Skin epidermis (tissue), 12 donors: ENCODE measurements around the gene NELFCD.

Experiments
- H3K27ac ChIP-seq, 21 experiments: fragments of 200-600 bp; sonication (generic) in 11 of 21; one replicate each; pipeline ENCODE4 v1.5.0; 2020; ENCODE audit warnings: mild to moderate bottlenecking in 3 of 21, inconsistent platforms in 2 of 21, moderate library complexity in 2 of 21
- H3K4me3 ChIP-seq, 7 experiments: fragments of 200-600 bp; sonication (generic) in 2 of 7; one replicate each; pipeline ENCODE4 v1.5.0; 2020; ENCODE audit warnings: inconsistent platforms in 2 of 7, mild to moderate bottlenecking in 2 of 7, moderate library complexity in 1 of 7

Gene NELFCD

GRCh38 chr20:59035381-59035780 lies 54.3 kb downstream of the NELFCD start:
- Histone ChIP-seq H3K27ac (no peak overlapping the region), H3K4me3 (no peak overlapping the region)

- no peak overlapping the region for H3K4me3 ChIP-seq
- H3K27ac ChIP-seq: no peak overlapping the region
Observed at GRCh38 chr20:59037386-59037785, 56.3 kb downstream of the NELFCD start.

GRCh38 chr20:59039233-59039632 lies 58.2 kb downstream of the NELFCD start:
- no peak overlapping the region for H3K4me3 ChIP-seq
- H3K27ac ChIP-seq: no peak overlapping the region

GRCh38 chr20:59040667-59041066 lies 59.6 kb downstream of the NELFCD start:
- H3K4me3 ChIP-seq: no peak overlapping the region
- no peak overlapping the region for H3K27ac ChIP-seq

- H3K27ac ChIP-seq: peak overlapping the region in 9 of 21 experiments; percentile 82 to 93 (median 88)
- H3K4me3 ChIP-seq: peak overlapping the region; percentile 70 to 95 (median 89)
Observed at GRCh38 chr20:59041487-59041886, 60.4 kb downstream of the NELFCD start.

- Histone ChIP-seq H3K27ac (peak within 1 kb of the TSS; percentile 72 to 94 (median 88)), H3K4me3 (peak within 1 kb of the TSS; percentile 70 to 95 (median 89))
Observed at GRCh38 chr20:59042151-59042795, 61.2 kb downstream of the NELFCD start, which contains the start of gene PRELID3B. TSS of gene PRELID3B (minus strand) at chr20:59042786. CDS start at chr20:59042730, 56 bp downstream.

GRCh38 chr20:59042796-59043631 lies 62.0 kb downstream of the NELFCD start:
- Histone ChIP-seq H3K27ac (peak overlapping the region in 20 of 21 experiments; percentile 74 to 94 (median 88)), H3K4me3 (peak overlapping the region; percentile 70 to 95 (median 89))

- peak overlapping the region in 15 of 21 experiments; percentile 6 to 94 (median 88) for H3K27ac ChIP-seq
- H3K4me3 ChIP-seq: no peak overlapping the region
Observed at GRCh38 chr20:59043698-59044097, 62.6 kb downstream of the NELFCD start.

- no peak overlapping the region for H3K4me3 ChIP-seq
- peak overlapping the region in 6 of 21 experiments; percentile 4 to 93 (median 36) for H3K27ac ChIP-seq
Observed at GRCh38 chr20:59044295-59044694, 63.2 kb downstream of the NELFCD start.
